Skin of body (tissue), 2 donors: ENCODE results near the gene KLHL2. TPM values are rescaled to one million over a fixed set of nuclear protein-coding genes. Genes with fewer than 3 reads are reported as not detected.
A peak's percentile ranks its signal among the peaks of the same experiment; 100 is the strongest.
"Not testable (repeated sequence)": the region's sequence is repeated elsewhere in the genome, so short reads cannot be mapped to it uniquely, and the experiment has no call there.

Experiments
- DNase-seq: peaks from one replicate; lab custom pipeline; 2025; lab: John Stamatoyannopoulos, UW
- total RNA-seq: library from RNA; depleted of rRNA; stranded (reverse); fragments of >200 nt; gene quantifications from one replicate; pipeline ENCODE4 v1.2.3, GENCODE V29; 2014

KLHL2 gene, protein sequence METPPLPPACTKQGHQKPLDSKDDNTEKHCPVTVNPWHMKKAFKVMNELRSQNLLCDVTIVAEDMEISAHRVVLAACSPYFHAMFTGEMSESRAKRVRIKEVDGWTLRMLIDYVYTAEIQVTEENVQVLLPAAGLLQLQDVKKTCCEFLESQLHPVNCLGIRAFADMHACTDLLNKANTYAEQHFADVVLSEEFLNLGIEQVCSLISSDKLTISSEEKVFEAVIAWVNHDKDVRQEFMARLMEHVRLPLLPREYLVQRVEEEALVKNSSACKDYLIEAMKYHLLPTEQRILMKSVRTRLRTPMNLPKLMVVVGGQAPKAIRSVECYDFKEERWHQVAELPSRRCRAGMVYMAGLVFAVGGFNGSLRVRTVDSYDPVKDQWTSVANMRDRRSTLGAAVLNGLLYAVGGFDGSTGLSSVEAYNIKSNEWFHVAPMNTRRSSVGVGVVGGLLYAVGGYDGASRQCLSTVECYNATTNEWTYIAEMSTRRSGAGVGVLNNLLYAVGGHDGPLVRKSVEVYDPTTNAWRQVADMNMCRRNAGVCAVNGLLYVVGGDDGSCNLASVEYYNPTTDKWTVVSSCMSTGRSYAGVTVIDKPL
- 10.1 TPM for total RNA-seq

DNA sequence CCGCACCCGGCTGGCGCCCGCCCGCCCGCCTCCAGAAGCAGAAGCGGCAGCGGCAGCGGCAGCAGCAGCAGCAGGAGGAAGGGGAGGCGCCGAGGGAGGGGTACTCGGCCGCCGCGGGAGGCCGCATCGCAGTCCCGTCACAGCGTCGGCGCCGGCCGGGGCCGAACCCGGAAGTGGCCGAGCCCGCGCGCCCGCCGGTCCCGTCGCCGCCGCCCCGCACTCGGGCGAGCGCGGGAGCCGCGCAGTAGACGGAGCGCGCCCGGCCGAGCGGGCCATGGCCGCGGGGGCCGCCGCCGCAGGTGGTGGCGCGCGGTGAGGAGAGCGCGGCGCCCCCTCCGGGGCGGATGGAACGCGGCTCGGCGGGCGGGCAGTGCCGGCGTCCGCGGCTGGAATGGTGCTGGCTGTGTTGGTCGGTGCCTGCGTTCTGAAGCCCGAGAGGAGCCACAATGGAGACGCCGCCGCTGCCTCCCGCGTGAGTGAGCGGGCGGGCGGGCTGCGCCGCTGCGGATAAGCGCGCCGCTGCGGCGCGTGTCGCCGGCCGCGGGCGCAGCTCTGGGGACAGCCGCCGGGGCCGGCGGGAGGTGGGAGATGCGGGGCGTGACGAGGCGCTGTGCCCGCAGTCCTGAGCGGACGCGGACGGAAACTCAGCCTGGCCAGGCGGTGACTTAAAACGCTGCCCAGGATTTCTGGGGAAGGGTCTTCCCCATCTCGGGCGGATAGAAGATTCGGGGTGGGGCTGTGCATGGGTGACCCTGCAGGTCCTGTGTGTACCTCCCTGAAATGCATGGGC is at the start of gene KLHL2:
TSS of gene KLHL2 (plus strand) at position 131 of the 790 bp plus-strand sequence. CDS start at position 447, 316 bp downstream.
- peak; percentile 29 for DNase-seq

DNA sequence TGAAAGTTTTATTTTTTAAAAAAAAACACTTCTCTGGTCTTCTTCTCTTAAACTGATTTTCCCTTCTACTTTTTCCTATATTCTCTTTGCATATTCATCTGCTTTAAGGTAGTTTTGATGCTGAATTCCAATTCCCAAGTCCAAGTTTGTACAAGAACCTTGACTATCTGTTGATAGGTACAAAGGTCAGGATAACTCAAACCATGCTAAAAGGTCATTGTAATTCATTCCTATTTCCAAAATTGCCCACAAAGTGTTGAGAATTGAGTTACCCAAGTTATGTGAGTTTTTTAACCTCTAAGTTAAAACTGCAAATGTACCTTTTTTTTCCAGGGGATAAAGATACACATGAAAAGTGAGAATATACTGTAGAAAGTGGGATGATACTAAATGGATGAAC is 48.6 kb upstream of the KLHL2 start:
- DNase-seq = no peak

DNA sequence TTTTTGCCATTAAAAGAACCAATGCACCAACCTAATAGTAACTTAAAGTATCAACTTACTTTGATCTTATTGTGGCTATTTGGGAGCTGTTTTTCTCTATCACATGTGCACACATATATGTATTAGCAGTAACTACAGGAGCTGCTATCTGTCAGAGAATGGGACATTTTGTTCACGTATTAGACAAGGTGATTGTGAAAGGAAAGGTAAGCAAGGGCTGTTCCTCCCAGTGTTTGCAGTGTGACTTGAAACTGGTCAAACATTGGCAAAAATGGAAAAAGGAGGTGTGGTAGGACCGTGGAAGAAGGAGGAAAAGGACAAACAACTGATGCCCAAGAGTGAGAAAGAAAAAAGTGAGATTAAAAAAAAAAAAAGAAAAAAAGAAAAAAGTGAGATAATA is 43.1 kb upstream of the KLHL2 start:
- no peak for DNase-seq

DNA sequence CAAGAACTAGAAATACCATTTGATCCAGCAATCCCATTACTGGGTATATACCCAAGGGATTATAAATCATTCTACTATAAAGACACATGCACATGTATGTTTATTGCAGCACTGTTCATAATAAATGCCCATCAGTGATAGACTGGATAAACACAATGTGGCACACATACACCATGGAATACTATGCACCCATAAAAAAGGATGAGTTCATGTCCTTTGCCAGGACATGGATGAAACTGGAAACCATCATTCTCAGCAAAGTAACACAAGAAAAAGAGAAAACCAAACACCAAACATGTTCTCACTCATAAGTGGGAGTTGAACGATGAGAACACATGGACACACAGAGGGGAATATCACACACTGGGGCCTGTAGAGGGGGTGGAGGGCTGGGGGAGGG is 40.5 kb upstream of the KLHL2 start:
- not testable (repeated sequence) for DNase-seq

DNA sequence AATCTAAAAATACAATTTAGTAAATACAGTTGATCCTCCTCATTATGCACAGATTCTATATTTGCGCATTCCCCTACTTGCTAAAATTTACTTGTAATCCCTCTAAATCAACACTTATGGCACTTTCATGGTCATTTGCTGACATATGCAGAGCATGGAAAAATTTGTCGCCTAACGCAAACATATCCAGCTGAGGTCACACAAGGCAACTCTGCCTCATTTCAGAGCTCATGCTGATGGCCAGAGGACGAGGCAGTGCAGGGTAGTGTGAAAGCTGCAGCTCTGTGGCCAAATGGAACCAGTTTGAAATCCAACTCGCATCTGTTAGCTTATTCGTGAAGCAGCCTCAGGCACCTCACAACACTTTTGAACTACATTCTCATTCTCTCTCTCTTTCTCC is 39.7 kb upstream of the KLHL2 start:
- no peak for DNase-seq

DNA sequence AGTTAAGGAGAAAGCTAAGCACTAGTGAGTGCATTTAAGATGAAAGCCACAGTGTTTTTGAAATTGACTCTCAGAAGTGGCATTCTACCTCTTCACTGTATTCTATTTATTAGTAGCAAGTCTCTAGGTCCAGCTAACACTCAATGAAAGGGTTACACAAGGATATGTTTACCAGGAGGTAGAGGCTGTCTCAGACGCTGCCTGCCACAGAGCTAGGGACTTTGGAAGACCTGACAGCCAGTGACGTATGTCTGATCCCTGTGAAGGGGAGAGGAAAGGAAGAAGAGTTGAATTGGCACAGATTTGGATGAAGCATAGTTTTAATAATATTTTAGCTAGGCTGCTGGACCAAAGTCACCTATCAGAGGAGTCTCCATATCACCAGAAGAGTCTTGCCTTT is 36.5 kb upstream of the KLHL2 start:
- no peak for DNase-seq

DNA sequence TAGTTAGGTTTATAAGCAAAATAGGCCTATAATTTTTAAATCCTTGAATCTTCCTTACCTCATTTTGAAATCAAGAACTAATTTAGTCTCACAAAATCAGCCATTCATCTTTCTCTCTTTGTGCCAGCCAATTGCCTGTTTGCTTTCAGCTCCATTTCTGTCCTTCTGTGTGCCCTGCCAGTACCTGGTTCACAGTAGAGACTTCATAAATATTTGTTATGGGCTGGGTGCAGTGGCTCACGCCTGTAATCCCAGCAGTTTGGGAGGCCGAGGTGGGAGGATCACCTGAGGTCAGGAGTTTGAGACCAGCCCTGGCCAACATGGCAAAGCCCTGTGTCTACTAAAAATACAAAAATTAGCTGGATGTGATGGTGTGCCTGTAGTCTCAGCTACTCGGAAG is 31.9 kb upstream of the KLHL2 start:
- not testable (repeated sequence) for DNase-seq

DNA sequence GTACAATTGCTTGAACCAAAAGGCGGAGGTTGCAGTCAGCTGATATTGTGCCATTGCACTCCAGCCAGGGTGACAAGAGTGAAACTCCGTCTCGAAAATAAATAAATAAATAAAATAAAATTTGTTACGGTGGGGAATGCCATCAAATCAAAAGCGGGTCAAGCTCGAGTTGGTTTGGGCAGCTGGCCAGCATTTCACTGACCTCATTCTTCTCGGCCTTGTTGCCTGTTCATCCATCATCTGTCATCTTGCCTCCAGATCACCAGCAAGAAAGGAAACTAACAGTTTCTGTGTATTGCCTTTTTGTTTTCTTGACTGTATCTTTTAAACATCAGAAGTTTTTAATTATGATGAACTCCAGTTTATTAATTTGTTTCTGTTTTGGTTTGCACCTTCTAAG is 31.5 kb upstream of the KLHL2 start:
- DNase-seq = peak; percentile 22

DNA sequence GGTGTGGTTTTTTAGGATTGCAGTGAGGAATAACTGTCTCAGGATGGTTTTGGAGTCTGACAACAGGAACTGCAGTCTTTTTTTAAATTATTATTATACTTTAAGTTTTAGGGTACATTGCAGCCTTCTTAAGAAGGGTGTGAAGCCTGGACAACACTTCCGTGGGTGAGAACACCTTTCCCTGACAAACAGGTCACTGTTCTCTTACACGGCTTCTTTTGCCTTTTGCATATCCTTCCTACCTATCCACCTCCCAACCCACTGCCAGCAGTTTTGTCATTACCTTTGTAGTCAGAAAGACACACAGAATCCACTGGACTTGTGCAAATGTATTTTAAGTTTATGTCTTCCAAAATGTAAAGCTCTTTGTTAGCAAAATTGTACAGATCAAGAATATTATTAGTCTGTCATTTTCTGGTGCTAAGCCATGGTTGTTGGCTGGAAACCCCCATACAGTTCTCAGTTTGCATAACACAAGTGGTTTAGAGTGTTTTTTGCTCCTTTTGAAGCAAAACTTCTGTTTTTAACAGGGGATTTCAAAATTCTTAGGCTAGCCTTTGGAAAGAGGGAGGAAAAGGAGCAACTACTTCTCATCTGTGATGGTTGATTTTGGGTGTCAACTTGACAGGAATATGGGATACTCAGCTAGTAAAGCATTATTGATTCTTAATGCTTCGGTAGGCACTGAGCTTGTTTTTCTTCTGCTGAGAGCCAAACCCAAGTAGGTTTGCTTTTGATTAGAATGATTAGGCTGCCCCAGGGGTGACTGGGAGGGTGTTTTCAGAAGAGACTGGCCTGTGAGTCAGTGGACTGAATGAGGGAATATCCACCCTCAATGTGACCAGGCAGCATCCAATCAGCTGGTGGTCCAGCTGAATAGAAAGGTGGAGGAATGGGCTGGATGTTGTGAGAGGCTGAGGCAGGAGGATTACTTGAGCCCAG is 29.4 kb upstream of the KLHL2 start:
- DNase-seq = peak; percentile 8

DNA sequence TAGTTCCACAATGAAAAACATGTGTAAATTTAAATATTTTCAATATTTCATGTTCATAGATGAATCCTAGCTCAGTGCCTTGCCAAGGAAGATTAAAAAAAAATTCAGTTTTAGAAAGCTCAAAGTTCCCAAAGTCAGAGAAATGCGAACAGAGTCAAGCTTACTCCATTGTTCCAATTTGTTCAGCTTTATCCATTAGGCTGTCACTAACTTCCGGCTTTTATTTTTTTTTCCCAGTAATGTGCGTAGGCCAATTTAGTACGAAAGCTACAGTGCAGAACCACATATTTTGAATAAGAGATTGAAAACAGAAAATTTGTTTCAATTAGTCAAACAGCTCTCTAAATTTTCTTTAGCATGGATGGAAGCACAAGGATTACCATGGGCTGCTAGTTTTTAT is 23.1 kb upstream of the KLHL2 start:
- no peak for DNase-seq

DNA sequence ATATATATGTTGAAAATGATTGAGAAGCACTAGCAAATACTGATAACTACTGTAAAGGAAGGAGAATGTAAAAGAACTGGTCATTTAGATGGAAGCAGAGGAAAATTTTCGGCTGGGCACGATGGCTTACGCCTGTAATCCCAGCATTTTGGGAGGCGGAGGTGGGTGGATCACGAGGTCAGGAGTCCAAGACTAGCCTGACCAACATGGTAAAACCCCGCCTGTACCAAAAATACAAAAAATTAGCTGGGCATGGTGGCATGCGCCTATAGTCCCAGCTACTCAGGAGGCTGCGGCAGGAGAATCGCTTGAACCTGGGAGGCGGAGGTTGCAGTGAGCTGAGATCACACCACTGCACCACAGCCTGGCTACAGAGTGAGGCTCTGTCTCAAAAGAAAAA is 22.4 kb upstream of the KLHL2 start:
- not testable (repeated sequence) for DNase-seq

DNA sequence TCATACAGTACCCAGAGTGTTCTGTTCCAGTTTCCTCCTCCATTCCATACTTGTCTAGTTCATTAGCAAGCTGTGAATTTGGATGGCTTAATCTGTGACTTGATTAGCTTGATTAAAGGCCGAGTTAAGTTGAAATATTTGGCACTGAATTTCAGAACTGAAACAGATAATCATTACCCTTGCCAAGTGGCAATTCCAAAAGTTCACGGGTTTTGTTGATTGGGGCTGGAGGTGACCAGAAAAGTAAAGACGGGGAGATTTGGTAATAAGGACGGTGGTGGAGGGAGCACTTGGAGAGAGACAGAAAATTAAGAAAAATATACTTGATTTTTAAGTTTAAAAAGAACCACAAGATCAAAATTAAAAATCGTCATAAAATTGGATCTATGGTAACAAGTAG is 21.9 kb upstream of the KLHL2 start:
- DNase-seq = no peak

DNA sequence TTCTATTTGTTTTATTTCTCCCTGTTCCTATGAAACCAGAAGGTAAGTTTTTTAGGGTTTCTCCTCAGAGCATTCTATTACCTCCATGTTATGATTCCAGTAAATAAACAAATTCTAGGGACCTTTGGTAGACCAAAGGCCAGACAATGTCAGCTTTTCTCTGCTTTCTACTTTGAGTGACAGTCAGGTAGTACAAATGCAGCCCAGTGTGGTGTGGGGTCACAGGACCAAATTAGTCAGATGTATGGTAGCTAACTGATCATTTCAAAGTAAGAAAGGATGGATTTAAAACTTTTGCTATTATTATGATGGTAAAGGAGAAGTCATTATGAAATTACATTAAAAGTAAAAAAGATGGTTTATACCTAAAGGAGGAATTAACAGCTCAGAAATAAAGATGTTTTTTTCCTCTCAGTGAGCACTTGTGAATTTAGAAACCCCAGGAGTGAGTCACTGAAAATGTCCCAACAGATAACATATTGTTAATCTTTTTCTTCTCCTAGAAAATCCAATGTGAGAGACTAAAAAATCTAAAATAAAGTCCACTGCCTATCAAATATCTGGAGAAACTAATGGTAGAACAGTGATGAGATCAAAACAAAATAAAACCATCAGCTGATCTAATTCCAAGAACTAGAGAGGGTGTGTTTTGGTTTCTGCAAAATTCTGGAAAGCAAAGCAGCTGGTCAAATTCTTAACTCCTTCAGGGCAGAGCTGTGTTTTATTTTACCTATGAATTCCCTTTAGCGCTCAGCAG is 16.6 kb upstream of the KLHL2 start:
- DNase-seq = no peak

DNA sequence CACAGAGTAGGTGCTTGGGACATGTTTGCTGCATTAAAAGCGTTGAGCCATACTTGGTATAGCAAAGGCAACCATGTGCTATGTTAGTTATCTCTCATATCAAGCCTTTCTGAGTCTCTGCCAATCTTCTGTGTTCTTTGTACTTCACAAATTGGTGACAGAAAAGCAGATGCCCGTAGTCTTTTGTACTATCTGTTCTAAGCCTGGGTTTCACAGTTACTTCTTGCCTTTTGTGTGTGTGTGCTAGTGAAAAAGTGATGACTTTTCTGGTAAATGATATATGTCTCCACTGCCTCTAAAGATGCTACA is 16.1 kb upstream of the KLHL2 start:
- DNase-seq = no peak

DNA sequence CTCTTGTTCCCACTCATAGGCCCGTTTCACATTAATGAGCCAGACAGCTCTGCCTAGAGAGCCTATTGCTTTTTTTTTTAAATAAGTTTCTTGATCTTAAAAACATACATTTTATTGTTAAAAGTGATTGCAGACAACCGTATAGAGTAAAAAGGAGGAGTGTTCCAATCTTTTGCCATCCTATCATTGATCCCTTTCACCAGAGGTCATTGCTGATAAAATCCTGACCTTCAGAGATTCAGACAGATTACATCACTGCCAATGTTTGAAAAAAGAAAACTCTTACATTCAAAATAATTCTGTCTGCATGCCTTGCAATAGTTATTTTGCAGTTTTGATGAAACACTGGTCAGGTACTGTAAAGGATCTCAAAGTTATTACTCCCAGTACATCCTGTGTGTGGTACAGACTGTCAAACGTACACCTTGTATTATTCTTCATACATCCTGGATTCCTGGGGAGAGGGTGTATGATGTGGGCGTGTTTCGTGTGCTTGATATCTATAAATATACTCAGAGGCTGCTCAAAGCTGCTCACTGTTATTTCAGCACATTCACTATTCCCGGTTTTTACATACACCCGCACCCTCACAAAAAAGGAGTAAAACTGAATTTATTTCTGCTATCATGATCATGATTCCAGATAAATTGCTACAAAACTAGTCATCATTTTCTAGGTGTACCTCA is 15.4 kb upstream of the KLHL2 start:
- no peak for DNase-seq

DNA sequence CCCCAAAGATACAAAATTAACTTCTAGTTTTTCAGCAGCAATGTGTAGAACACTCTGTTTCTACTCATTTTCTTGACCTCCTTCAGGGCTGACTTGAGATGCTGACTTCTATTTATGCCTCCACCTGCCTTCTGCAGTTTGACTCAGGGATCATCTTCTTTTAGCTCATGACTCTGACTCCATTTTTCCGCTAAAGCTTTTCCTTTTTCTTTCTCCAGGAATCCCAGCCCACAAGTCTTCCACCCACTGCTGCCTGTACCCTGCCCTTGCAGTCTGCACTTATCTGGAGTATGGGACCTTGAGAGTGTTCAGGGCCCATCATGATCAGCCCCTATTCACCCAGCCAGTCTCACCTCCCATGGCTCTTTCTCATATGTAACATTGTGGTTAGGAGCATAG is 14.9 kb upstream of the KLHL2 start:
- DNase-seq = no peak

DNA sequence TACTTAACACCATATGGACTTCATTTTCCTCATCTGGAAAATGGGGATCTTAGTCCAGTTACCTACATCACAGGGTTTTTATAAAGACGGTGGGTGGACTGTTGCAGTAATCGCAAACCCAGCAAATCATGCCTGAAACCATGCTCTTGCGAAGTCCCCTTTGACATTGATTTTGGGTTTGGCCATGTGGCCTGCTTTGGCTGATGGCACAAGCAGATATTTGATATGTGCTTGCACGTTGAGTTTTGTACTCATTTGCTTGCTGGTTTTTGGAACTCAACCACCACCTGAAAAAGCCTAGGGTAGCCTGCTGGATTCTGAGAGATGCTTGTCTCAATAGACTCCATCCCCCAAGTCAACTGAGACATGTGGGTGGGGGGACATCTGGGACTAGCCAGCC is 14.4 kb upstream of the KLHL2 start:
- no peak for DNase-seq

DNA sequence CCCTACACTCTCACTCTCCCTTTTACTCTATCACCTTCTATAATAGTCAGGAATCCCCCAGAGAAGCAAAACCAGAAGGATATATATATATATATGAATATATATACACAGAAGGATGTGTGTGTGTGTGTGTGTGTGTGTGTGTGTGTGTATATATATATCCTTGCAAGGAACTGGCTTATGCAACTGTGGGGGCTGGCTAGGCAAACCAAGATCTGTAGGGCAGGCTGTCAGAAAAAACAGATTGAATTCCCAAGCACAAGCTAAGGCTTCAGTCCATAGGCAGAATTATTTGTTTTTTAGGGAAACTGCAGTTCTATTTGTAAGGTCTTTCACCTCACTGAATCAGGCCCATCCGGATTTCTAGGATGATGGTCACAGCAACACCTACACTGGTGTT is 13.0 kb upstream of the KLHL2 start:
- no peak for DNase-seq

DNA sequence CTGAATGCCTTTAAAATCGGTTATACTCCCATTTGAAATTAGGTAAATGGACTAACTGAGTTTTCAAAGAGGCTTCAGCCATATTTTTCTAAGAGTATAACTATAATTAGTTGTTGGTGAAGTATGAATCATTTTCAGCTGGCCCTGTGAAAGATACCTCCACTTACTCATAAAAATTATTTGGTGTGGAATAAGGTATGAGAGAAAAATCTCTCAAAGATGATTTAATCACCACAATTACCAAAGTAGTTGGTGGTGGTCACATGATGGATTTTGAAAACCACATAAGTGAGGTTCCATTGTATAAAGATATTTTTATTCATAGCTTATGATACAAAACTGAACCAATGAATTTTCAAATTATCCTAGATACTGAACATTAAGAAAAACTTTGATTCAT is 9.0 kb upstream of the KLHL2 start:
- DNase-seq = no peak

DNA sequence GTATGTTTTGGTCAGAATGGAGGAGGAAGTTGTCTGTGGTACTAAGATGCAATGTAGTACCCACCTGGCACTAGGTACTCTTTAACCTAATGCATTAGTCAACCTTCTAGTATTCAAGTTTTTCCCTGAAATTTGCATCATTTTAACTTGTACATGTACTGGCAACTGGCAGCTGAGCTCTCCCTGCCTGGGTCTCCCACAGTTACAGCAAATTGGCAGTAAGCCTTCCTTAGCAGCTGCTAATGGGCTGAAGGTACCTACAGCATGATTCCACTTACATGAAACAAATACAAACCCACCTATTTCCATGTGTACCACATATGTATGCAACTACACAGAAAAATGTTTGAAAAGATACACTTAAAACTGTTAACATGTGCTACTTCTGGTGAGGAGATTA is 8.1 kb upstream of the KLHL2 start:
- no peak for DNase-seq
